Loucy (cell line): Measurements from ENCODE around the gene GNPTAB.
"Not testable (repeated sequence)": the region's sequence is repeated elsewhere in the genome, so short reads cannot be mapped to it uniquely, and the experiment has no call there.

ENCODE experiments used
- H2AFZ ChIP-seq: fragments of 200-600 bp; sonication (generic); 2 replicates; pipeline ENCODE4 v1.6.0; 2016; ENCODE audit warnings: antibody characterized with exemption, mild to moderate bottlenecking, low read length, moderate library complexity
- H3F3A ChIP-seq: fragments of 200-600 bp; 2 replicates; pipeline ENCODE4 v1.6.0; 2016; ENCODE audit warnings: antibody characterized with exemption, low read depth, mild to moderate bottlenecking
- H3K27me3 ChIP-seq: fragments of 200-600 bp; sonication (generic); 2 replicates; pipeline ENCODE4 v1.6.1; 2014; ENCODE audit warnings: low read length, mild to moderate bottlenecking; ENCODE audit not compliant: insufficient read depth, poor library complexity, severe bottlenecking
- H3K36me3 ChIP-seq: fragments of 200-600 bp; sonication (generic); 2 replicates; pipeline ENCODE4 v1.6.1; 2016; ENCODE audit warnings: low read length; ENCODE audit not compliant: insufficient read depth
- H3K4me1 ChIP-seq: fragments of 200-600 bp; sonication (generic); 2 replicates; pipeline ENCODE4 v1.5.1; 2014; ENCODE audit warnings: low read length, mild to moderate bottlenecking; ENCODE audit not compliant: insufficient read depth, poor library complexity, severe bottlenecking
- H3K4me2 ChIP-seq: fragments of 200-600 bp; sonication (generic); 2 replicates; pipeline ENCODE4 v1.6.0; 2014; ENCODE audit warnings: antibody characterized with exemption, low read length, low read depth, mild to moderate bottlenecking; ENCODE audit not compliant: poor library complexity, severe bottlenecking
- H3K4me3 ChIP-seq: fragments of 200-600 bp; sonication (generic); 2 replicates; pipeline ENCODE4 v1.5.1; 2014; ENCODE audit warnings: low read length, mild to moderate bottlenecking, mixed read lengths; ENCODE audit not compliant: poor library complexity, severe bottlenecking
- H3K79me2 ChIP-seq: fragments of 200-600 bp; sonication (generic); 2 replicates; pipeline ENCODE4 v1.6.1; 2014; ENCODE audit warnings: low read length; ENCODE audit not compliant: insufficient read depth
- H3K9ac ChIP-seq: fragments of 200-600 bp; sonication (generic); 2 replicates; pipeline ENCODE4 v1.6.0; 2014; ENCODE audit warnings: mild to moderate bottlenecking, low read depth, low read length, moderate library complexity; ENCODE audit not compliant: poor library complexity, severe bottlenecking
- H3K9me2 ChIP-seq: fragments of 200-600 bp; sonication (generic); replicated peaks from 2 replicates; pipeline ENCODE4 v1.6.1; 2016; ENCODE audit warnings: low read depth, low read length, mixed read lengths
- H3K9me3 ChIP-seq: fragments of 200-600 bp; sonication (generic); 2 replicates; pipeline ENCODE4 v1.6.1; 2014; ENCODE audit warnings: mild to moderate bottlenecking, antibody characterized with exemption, low read length, low read depth; ENCODE audit not compliant: insufficient read depth
- H4K20me1 ChIP-seq: fragments of 200-600 bp; sonication (generic); 2 replicates; pipeline ENCODE4 v1.6.0; 2014; ENCODE audit warnings: antibody characterized with exemption, low read length, mild to moderate bottlenecking; ENCODE audit not compliant: insufficient read depth, poor library complexity, severe bottlenecking
- CTCF ChIP-seq: fragments of 200-600 bp; sonication (generic); conservative IDR thresholded peaks from 2 replicates; pipeline ENCODE4 v1.5.1; 2014; ENCODE audit warnings: mild to moderate bottlenecking, antibody characterized with exemption, low read length
- EZH2phosphoT487 ChIP-seq: fragments of 200-600 bp; IDR thresholded peaks from 2 replicates; pipeline ENCODE4 v1.6.1; 2018; ENCODE audit warnings: antibody characterized with exemption, mild to moderate bottlenecking, moderate library complexity, borderline replicate concordance

Gene GNPTAB

GRCh38 chr12:101870925-101871324 is 40.2 kb upstream of the GNPTAB start:
- Histone ChIP-seq H2AFZ (no peak overlapping the region), H3F3A (no peaks in the 10 kb centered on the region), H4K20me1 (no peaks in the 10 kb centered on the region), H3K9me3 (no peaks in the 10 kb centered on the region), H3K79me2 (no peaks in the 10 kb centered on the region), H3K4me2 (no peak overlapping the region), H3K27me3 (no peaks in the 10 kb centered on the region), H3K4me3 (no peak overlapping the region), H3K4me1 (no peaks in the 10 kb centered on the region), H3K9me2 (no peaks in the 10 kb centered on the region), H3K9ac (no peak overlapping the region), H3K36me3 (no peaks in the 10 kb centered on the region)
- TF ChIP-seq EZH2phosphoT487 = no peak

- not testable (repeated sequence) for H3K4me1 ChIP-seq, H3K4me2 ChIP-seq, H3K79me2 ChIP-seq, H3K9me2 ChIP-seq, H3K27me3 ChIP-seq, H3K36me3 ChIP-seq, H3F3A ChIP-seq, H3K9ac ChIP-seq, H2AFZ ChIP-seq, H3K9me3 ChIP-seq, H4K20me1 ChIP-seq, H3K4me3 ChIP-seq
Observed at GRCh38 chr12:101867619-101868018, 36.9 kb upstream of the GNPTAB start.

DNA sequence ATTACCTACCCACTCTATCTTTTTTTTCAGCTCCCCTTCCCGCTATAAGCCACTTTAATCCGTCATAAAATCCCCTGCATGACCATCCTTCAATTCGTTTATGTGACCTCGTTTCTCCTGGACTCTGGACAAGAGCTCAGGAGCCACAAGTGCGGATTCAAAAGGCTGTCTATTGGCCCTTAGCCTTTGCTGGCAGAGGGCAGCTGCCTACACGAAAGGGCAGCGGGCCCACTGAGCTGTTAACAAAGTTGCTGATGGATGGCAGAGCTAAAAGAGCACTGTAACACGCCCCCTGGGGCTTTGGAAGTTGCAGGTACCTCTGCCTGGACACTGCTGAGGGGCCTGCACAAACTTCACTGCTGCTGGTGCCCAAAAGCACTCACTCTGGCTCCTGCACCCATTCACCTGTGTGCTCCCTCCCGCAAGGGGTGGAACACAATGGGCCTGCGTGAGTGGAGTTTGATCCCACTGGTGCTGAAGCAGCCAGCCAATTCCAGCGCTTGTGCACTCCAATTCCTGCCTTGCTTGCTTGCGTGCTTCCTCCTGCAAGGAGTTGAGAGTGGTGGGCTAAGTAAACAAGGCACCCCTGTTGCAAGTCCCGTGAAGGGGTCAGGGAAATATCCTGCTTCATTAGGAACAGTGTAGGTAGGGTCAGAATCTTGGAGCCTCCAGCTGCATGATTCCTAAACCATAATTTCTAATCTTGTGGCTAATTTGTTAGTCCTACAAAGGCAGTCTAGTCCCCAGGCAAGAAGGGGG is 36.0 kb upstream of the GNPTAB start:
- no peak overlapping the region for H3K9ac ChIP-seq
- no peaks in the 10 kb centered on the region for H3F3A ChIP-seq
- no peak overlapping the region for H2AFZ ChIP-seq
- H3K79me2 ChIP-seq = no peaks in the 10 kb centered on the region
- H3K36me3 ChIP-seq = no peaks in the 10 kb centered on the region
- H3K4me2 ChIP-seq = no peak overlapping the region
- no peaks in the 10 kb centered on the region for H4K20me1 ChIP-seq
- no peaks in the 10 kb centered on the region for H3K27me3 ChIP-seq
- no peaks in the 10 kb centered on the region for H3K9me2 ChIP-seq
- H3K4me1 ChIP-seq = no peaks in the 10 kb centered on the region
- TF ChIP-seq EZH2phosphoT487 (no peak), CTCF (no peak)
- no peak overlapping the region for H3K4me3 ChIP-seq
- H3K9me3 ChIP-seq = no peaks in the 10 kb centered on the region

GRCh38 chr12:101863981-101864380 is 33.2 kb upstream of the GNPTAB start:
- Histone ChIP-seq H2AFZ (no peak overlapping the region), H3K36me3 (no peaks in the 10 kb centered on the region), H3K4me2 (no peak overlapping the region), H3K27me3 (no peaks in the 10 kb centered on the region), H3K9me2 (no peaks in the 10 kb centered on the region), H3F3A (no peaks in the 10 kb centered on the region), H4K20me1 (no peaks in the 10 kb centered on the region), H3K9ac (no peak overlapping the region), H3K79me2 (no peaks in the 10 kb centered on the region), H3K4me1 (no peaks in the 10 kb centered on the region), H3K4me3 (no peak overlapping the region), H3K9me3 (no peaks in the 10 kb centered on the region)
- TF ChIP-seq EZH2phosphoT487 = no peak
- no peak for TF ChIP-seq CTCF
